Measurements from ENCODE around the gene GRHL3. TPM values are rescaled to one million over a fixed set of nuclear protein-coding genes. Genes with fewer than 3 reads are reported as not detected.

Gene GRHL3
- total RNA-seq, 4 donors from 2014 or later = 0.11 to 0.27 TPM; not detected in 2

DNA sequence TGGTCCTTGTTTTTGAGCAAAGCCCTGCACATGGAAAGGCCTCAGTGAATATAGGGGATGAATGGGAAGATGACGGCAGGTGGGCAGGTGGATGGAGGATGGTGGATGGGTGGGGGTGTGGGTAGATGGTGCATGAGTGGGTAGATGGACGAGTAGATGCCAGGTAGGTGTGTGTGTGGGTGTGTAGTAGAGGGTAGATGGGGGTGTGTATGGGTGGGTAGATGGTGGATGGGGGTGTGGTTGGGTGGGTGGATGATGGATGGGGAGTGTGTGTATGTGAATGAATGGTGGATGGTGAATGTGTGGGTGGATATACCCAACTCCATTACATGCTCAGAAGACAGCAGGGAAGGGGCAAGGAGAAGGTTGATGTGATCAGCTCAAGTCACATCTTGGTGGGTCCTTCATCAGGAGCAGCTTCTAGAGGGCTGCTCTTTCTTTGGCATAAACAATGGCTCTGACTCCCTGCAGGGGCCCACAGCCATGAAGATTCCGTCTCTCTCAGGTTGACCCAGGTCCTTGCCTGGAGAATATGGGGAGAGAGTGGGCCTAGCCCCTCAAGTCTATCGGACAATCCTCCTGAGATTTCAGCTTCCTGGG is 34.2 kb downstream of the GRHL3 start:
- no peak overlapping the region for H3K27ac ChIP-seq
- intact Hi-C loops (cut with DNase I) = no loop called here
- no peaks in the 10 kb centered on the region for H3K9me3 ChIP-seq
- TF ChIP-seq, protein P1, sequence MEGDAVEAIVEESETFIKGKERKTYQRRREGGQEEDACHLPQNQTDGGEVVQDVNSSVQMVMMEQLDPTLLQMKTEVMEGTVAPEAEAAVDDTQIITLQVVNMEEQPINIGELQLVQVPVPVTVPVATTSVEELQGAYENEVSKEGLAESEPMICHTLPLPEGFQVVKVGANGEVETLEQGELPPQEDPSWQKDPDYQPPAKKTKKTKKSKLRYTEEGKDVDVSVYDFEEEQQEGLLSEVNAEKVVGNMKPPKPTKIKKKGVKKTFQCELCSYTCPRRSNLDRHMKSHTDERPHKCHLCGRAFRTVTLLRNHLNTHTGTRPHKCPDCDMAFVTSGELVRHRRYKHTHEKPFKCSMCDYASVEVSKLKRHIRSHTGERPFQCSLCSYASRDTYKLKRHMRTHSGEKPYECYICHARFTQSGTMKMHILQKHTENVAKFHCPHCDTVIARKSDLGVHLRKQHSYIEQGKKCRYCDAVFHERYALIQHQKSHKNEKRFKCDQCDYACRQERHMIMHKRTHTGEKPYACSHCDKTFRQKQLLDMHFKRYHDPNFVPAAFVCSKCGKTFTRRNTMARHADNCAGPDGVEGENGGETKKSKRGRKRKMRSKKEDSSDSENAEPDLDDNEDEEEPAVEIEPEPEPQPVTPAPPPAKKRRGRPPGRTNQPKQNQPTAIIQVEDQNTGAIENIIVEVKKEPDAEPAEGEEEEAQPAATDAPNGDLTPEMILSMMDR (IDR thresholded peaks at IDR 0.05) = no peak
- no peak for TF ChIP-seq POLR2A (IDR thresholded peaks at IDR 0.05)
- H3K27me3 ChIP-seq = no peaks in the 10 kb centered on the region
- H3K4me3 ChIP-seq (replicated peaks in 1 of 3) = no peak overlapping the region
- DNase-seq = no peak
- no peaks in the 10 kb centered on the region for H3K36me3 ChIP-seq
- WGBS, 2 donors = 94 to 97% methylated on average over 4 of the region's 4 CpGs
- no peaks in the 10 kb centered on the region for H3K4me1 ChIP-seq

- H3K4me1 ChIP-seq = no peaks in the 10 kb centered on the region
- no peak for DNase-seq
- H3K27ac ChIP-seq = no peak overlapping the region
- no peak for TF ChIP-seq POLR2A (IDR thresholded peaks at IDR 0.05)
- TF ChIP-seq, protein P1 (IDR thresholded peaks at IDR 0.05) = no peak
- H3K27me3 ChIP-seq = no peaks in the 10 kb centered on the region
- H3K9me3 ChIP-seq = no peaks in the 10 kb centered on the region
- intact Hi-C loops (cut with DNase I) = no loop called here
- H3K4me3 ChIP-seq (replicated peaks in 1 of 3) = no peak overlapping the region
- WGBS, 2 donors = 80 to 83% methylated on average over 3 of the region's 3 CpGs
- no peaks in the 10 kb centered on the region for H3K36me3 ChIP-seq
These were observed 36.3 kb downstream of the GRHL3 start for GRCh38 chr1:24355466-24355865.

DNA sequence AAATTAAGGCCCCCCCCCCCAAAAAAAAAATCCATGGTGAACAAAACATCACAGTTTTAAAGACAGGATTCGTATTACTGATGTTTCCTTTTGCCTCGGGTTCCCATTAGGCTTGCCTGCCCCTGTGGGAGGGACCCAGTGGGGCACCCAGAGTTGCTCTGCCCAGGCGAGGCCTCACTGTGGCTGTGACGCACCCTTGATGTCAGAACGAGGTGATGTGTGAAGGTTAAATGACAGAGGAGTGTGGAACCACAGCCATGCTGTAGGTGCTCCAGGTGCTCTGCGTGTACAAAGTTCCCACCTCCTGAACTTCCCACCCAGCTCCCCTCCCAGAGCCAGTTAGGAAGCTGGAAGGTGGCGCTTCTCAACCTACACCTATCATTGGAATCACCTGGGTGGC is 37.9 kb downstream of the GRHL3 start:
- TF ChIP-seq, protein P1 (IDR thresholded peaks at IDR 0.05) = no peak
- no peak for TF ChIP-seq POLR2A (IDR thresholded peaks at IDR 0.05)
- 93 to 97% methylated on average over 7 of the region's 7 CpGs for WGBS, 2 donors
- no peaks in the 10 kb centered on the region for H3K36me3 ChIP-seq
- no peak for DNase-seq
- no peaks in the 10 kb centered on the region for H3K27me3 ChIP-seq
- no peaks in the 10 kb centered on the region for H3K9me3 ChIP-seq
- no peaks in the 10 kb centered on the region for H3K4me1 ChIP-seq
- intact Hi-C loops (cut with DNase I) = no loop called here
- H3K4me3 ChIP-seq (replicated peaks in 1 of 3) = no peak overlapping the region
- H3K27ac ChIP-seq = no peak overlapping the region

GRCh38 chr1:24360681-24361080 is 41.5 kb downstream of the GRHL3 start:
- H3K9me3 ChIP-seq = no peaks in the 10 kb centered on the region
- no peaks in the 10 kb centered on the region for H3K36me3 ChIP-seq
- H3K4me3 ChIP-seq (replicated peaks in 1 of 3) = no peak overlapping the region
- WGBS, 2 donors = 96 to 97% methylated on average over 10 of the region's 10 CpGs
- TF ChIP-seq POLR2A (IDR thresholded peaks at IDR 0.05) = no peak
- TF ChIP-seq, protein P1 (IDR thresholded peaks at IDR 0.05) = no peak
- DNase-seq = no peak
- peaks cover 0 to 6% of the 10 kb centered on the region in 2 donors for H3K4me1 ChIP-seq
- no peaks in the 10 kb centered on the region for H3K27me3 ChIP-seq
- H3K27ac ChIP-seq = no peak overlapping the region
- intact Hi-C loops (cut with DNase I) = no loop called here

GRCh38 chr1:24361811-24362210 is 42.7 kb downstream of the GRHL3 start:
- WGBS, 2 donors = 48 to 84% methylated on average over 2 to 3 of the region's 3 CpGs
- no peaks in the 10 kb centered on the region for H3K27me3 ChIP-seq
- intact Hi-C loops (cut with DNase I) = no loop called here
- H3K4me3 ChIP-seq (replicated peaks in 1 of 3) = no peak overlapping the region
- peaks cover 0 to 6% of the 10 kb centered on the region in 2 donors for H3K4me1 ChIP-seq
- TF ChIP-seq, protein P1 (IDR thresholded peaks at IDR 0.05) = no peak
- TF ChIP-seq POLR2A (IDR thresholded peaks at IDR 0.05) = no peak
- no peaks in the 10 kb centered on the region for H3K36me3 ChIP-seq
- H3K9me3 ChIP-seq = no peaks in the 10 kb centered on the region
- H3K27ac ChIP-seq = no peak overlapping the region
- peak; percentile 72 to 74 for DNase-seq

All from thyroid gland (tissue), 4 donors.